Fibroblast of mammary gland (primary cell): Measurements from ENCODE around the gene MYCL.
"Not testable (repeated sequence)": the region's sequence is repeated elsewhere in the genome, so short reads cannot be mapped to it uniquely, and the experiment has no call there.

Experiments used
- DNase-seq: peaks from one replicate; pipeline ENCODE4 v3.0.0-alpha.2; 2010; ENCODE audit warnings: low read depth
- H3K4me3 ChIP-seq: 2 replicates; pipeline ENCODE4 v1.5.1; 2011; ENCODE audit warnings: low read depth, mild to moderate bottlenecking, low read length, moderate library complexity; ENCODE audit not compliant: control insufficient read depth
- CTCF ChIP-seq: conservative IDR thresholded peaks from 2 replicates; pipeline ENCODE4 v1.5.1; 2011; ENCODE audit warnings: low read depth, low read length, inconsistent platforms; ENCODE audit not compliant: control insufficient read depth, insufficient read depth

Gene MYCL

GRCh38 chr1:39919545-39919944 is 17.8 kb upstream of the MYCL start:
- peak; percentile 67 for DNase-seq
- no peak overlapping the region for H3K4me3 ChIP-seq
- TF ChIP-seq CTCF, result peak; percentile 57

GRCh38 chr1:39917825-39918224 is 16.1 kb upstream of the MYCL start:
- TF ChIP-seq CTCF, result no peak
- H3K4me3 ChIP-seq, result no peak overlapping the region
- no peak for DNase-seq

GRCh38 chr1:39915499-39916129 is 13.9 kb upstream of the MYCL start:
- TF ChIP-seq CTCF, result no peak

GRCh38 chr1:39913136-39913535 is 11.4 kb upstream of the MYCL start:
- not testable (repeated sequence) for DNase-seq, H3K4me3 ChIP-seq

More at GRCh38 chr1:39915499-39916129, 13.9 kb upstream of the MYCL start:
- no peak for DNase-seq
- H3K4me3 ChIP-seq, result no peak overlapping the region

GRCh38 chr1:39910263-39910662 is 8.5 kb upstream of the MYCL start:
- no peak for DNase-seq
- H3K4me3 ChIP-seq, result no peak overlapping the region
- no peak for TF ChIP-seq CTCF

GRCh38 chr1:39908534-39908933 is 6.8 kb upstream of the MYCL start:
- DNase-seq, result no peak
- H3K4me3 ChIP-seq, result no peak overlapping the region
- TF ChIP-seq CTCF, result no peak

GRCh38 chr1:39907528-39908453 is 6.1 kb upstream of the MYCL start:
- TF ChIP-seq CTCF, result no peak
- no peak for DNase-seq
- no peak overlapping the region for H3K4me3 ChIP-seq
